ENCODE data around the gene CRAMP1. TPM values are rescaled to one million over a fixed set of nuclear protein-coding genes. Genes with fewer than 3 reads are reported as not detected.

The CRAMP1 gene
- total and polyA plus RNA-seq, 7 donors, result 3.3 to 13.1 (median 8.6) TPM

- Histone ChIP-seq H3K36me3 (ENCODE audit: insufficient read depth in 1 of 2, low read depth in 1 of 2) (peaks cover 0 to 7% of the 10 kb centered on the region in 2 donors), H3K9me3 (no peaks in the 10 kb centered on the region), H3K27ac (no peak overlapping the region), H3K27me3 (ENCODE audit: insufficient read depth in 3 of 3, low read length in 2 of 3) (no peaks in the 10 kb centered on the region), H3K4me3 (no peak overlapping the region), H3K4me1 (no peaks in the 10 kb centered on the region)
- no peak for TF ChIP-seq CTCF (IDR thresholded peaks at IDR 0.05)
- intact Hi-C loops (cut with DNase I), result no loop called here
- DNase-seq (no peak), ATAC-seq (no peak)
- 76 to 85% (median 83%) methylated on average over 5 of the region's 5 CpGs for WGBS, 3 donors
These were observed 38.9 kb upstream of the CRAMP1 start for GRCh38 chr16:1573301-1573700.

DNA sequence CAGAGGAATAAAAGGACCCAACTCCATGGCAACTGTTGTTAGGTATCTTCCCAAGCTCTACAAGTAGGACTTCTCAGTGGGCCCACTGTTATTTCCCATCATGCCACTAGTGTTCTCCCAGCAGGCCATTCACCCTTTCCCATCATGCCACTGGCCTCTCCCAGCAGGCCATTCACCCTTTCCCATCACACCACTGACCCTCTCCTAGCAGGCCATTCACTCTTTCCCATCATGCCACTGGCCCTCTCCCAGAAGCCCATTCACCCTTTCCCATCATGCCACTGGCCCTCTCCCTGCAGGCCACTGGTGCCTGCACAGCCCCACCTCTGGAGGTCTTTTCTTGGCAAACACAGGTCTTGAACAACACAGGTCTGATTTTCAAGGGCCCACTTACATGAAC is 36.6 kb upstream of the CRAMP1 start:
- intact Hi-C loops (cut with DNase I), result no loop called here
- TF ChIP-seq CTCF (IDR thresholded peaks at IDR 0.05), result no peak
- ATAC-seq (no peak), DNase-seq (no peak)
- Histone ChIP-seq H3K36me3 (ENCODE audit: insufficient read depth in 1 of 2, low read depth in 1 of 2) (peaks cover 0 to 16% of the 10 kb centered on the region in 2 donors), H3K27ac (no peak overlapping the region), H3K9me3 (no peaks in the 10 kb centered on the region), H3K27me3 (ENCODE audit: insufficient read depth in 3 of 3, low read length in 2 of 3) (no peaks in the 10 kb centered on the region), H3K4me1 (no peaks in the 10 kb centered on the region), H3K4me3 (no peak overlapping the region)

GRCh38 chr16:1579214-1579613 is 32.9 kb upstream of the CRAMP1 start:
- no peaks in the 10 kb centered on the region for H3K4me1 ChIP-seq
- H3K36me3 ChIP-seq (ENCODE audit: insufficient read depth in 1 of 2, low read depth in 1 of 2), result peaks cover 0 to 38% of the 10 kb centered on the region in 2 donors
- H3K4me3 ChIP-seq, result no peak overlapping the region
- no peaks in the 10 kb centered on the region for H3K9me3 ChIP-seq
- no peaks in the 10 kb centered on the region for H3K27me3 ChIP-seq (ENCODE audit: insufficient read depth in 3 of 3, low read length in 2 of 3)
- intact Hi-C loops (cut with DNase I), result no loop called here
- TF ChIP-seq CTCF (IDR thresholded peaks at IDR 0.05), result no peak
- WGBS, 3 donors, result 87 to 94% (median 94%) methylated on average over 5 of the region's 5 CpGs
- ATAC-seq (no peak), DNase-seq (no peak)
- H3K27ac ChIP-seq, result no peak overlapping the region

DNA sequence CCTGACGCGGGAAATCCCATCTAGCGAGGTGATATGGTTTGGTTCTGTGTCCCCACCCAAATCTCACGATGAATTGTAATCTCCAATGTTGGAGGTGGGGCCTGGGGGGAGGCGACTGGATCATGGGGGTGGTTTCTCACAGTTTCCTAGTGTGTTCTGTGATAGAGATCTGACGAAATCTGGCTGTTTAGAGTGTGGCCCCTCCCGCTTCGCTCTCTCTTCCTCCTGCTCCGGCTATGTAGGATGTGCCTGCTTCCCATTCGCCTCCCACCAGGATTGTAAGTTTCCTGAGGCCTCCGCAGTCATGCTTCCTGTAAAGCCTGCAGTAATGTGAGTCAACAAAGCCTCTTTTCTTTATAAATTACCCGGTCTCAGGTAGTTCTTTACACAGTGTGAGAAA is 31.9 kb upstream of the CRAMP1 start:
- no peak for TF ChIP-seq CTCF (IDR thresholded peaks at IDR 0.05)
- 80 to 86% (median 85%) methylated on average over 12 of the region's 12 CpGs for WGBS, 3 donors
- Histone ChIP-seq H3K4me3 (no peak overlapping the region), H3K4me1 (no peaks in the 10 kb centered on the region), H3K27ac (no peak overlapping the region), H3K27me3 (ENCODE audit: insufficient read depth in 3 of 3, low read length in 2 of 3) (no peaks in the 10 kb centered on the region), H3K9me3 (no peaks in the 10 kb centered on the region), H3K36me3 (ENCODE audit: insufficient read depth in 1 of 2, low read depth in 1 of 2) (peaks cover 0 to 48% of the 10 kb centered on the region in 2 donors)
- intact Hi-C loops (cut with DNase I), result no loop called here
- ATAC-seq, result no peak
- no peak for DNase-seq

- no peak overlapping the region for H3K27ac ChIP-seq
- H3K4me3 ChIP-seq, result no peak overlapping the region
- DNase-seq (no peak), ATAC-seq (no peak)
- intact Hi-C loops (cut with DNase I), result no loop called here
- peaks cover 0 to 55% of the 10 kb centered on the region in 2 donors for H3K36me3 ChIP-seq (ENCODE audit: insufficient read depth in 1 of 2, low read depth in 1 of 2)
- no peaks in the 10 kb centered on the region for H3K27me3 ChIP-seq (ENCODE audit: insufficient read depth in 3 of 3, low read length in 2 of 3)
- 92 to 96% (median 94%) methylated on average over 6 of the region's 6 CpGs for WGBS, 3 donors
- H3K9me3 ChIP-seq, result no peaks in the 10 kb centered on the region
- no peaks in the 10 kb centered on the region for H3K4me1 ChIP-seq
- TF ChIP-seq CTCF (IDR thresholded peaks at IDR 0.05), result no peak
These were observed 31.2 kb upstream of the CRAMP1 start for GRCh38 chr16:1580956-1581355.

Data from psoas muscle (tissue), 8 donors.